Measurements from ENCODE around the gene BRCC3. TPM values are rescaled to one million over a fixed set of nuclear protein-coding genes. Genes with fewer than 3 reads are reported as not detected.

BRCC3 gene
- total RNA-seq, 1 experiment from 2014 or later = 9.1 TPM

- in situ Hi-C loops (cut with HindIII; ENCODE audit: low pct_unique_long_range_greater_than_20kb, low sequenced_read_pairs) = no loop called here
- DNase-seq (ENCODE audit: low read depth) = no peak
Observed at GRCh38 chrX:155055494-155055893, 15.8 kb upstream of the BRCC3 start.

- no peak for DNase-seq (ENCODE audit: low read depth)
- in situ Hi-C loops (cut with HindIII; ENCODE audit: low pct_unique_long_range_greater_than_20kb, low sequenced_read_pairs) = no loop called here
Observed at GRCh38 chrX:155056471-155056870, 14.8 kb upstream of the BRCC3 start.

GRCh38 chrX:155056877-155057792, 14.2 kb upstream of the BRCC3 start:
- peak; percentile 73 for DNase-seq (ENCODE audit: low read depth)
- in situ Hi-C loops (cut with HindIII; ENCODE audit: low pct_unique_long_range_greater_than_20kb, low sequenced_read_pairs) = no loop called here

GRCh38 chrX:155061760-155062159, 9.5 kb upstream of the BRCC3 start:
- no peak for DNase-seq (ENCODE audit: low read depth)
- in situ Hi-C loops (cut with HindIII; ENCODE audit: low pct_unique_long_range_greater_than_20kb, low sequenced_read_pairs) = no loop called here

- no peak for DNase-seq (ENCODE audit: low read depth)
- in situ Hi-C loops (cut with HindIII; ENCODE audit: low pct_unique_long_range_greater_than_20kb, low sequenced_read_pairs) = no loop called here
Observed at GRCh38 chrX:155065035-155065734, 6.1 kb upstream of the BRCC3 start.

- DNase-seq (ENCODE audit: low read depth) = peak; percentile 51
- in situ Hi-C loops (cut with HindIII; ENCODE audit: low pct_unique_long_range_greater_than_20kb, low sequenced_read_pairs) = no loop called here
Observed at GRCh38 chrX:155068165-155068564, 3.1 kb upstream of the BRCC3 start.

GRCh38 chrX:155069414-155069813, 1.9 kb upstream of the BRCC3 start:
- in situ Hi-C loops (cut with HindIII; ENCODE audit: low pct_unique_long_range_greater_than_20kb, low sequenced_read_pairs) = no loop called here
- DNase-seq (ENCODE audit: low read depth) = no peak

- no peak for DNase-seq (ENCODE audit: low read depth)
- in situ Hi-C loops (cut with HindIII; ENCODE audit: low pct_unique_long_range_greater_than_20kb, low sequenced_read_pairs) = no loop called here
Observed at GRCh38 chrX:155070038-155070437, 1.3 kb upstream of the BRCC3 start.

GRCh38 chrX:155070663-155070974, 689 bp upstream of the BRCC3 start:
- no peak for DNase-seq (ENCODE audit: low read depth)
- in situ Hi-C loops (cut with HindIII; ENCODE audit: low pct_unique_long_range_greater_than_20kb, low sequenced_read_pairs) = no loop called here

- DNase-seq (ENCODE audit: low read depth) = no peak
- in situ Hi-C loops (cut with HindIII; ENCODE audit: low pct_unique_long_range_greater_than_20kb, low sequenced_read_pairs) = no loop called here
Observed at GRCh38 chrX:155071694-155072280, 479 bp downstream of the BRCC3 start.

- in situ Hi-C loops (cut with HindIII; ENCODE audit: low pct_unique_long_range_greater_than_20kb, low sequenced_read_pairs) = no loop called here
- no peak for DNase-seq (ENCODE audit: low read depth)
Observed at GRCh38 chrX:155086202-155086840, 15.0 kb downstream of the BRCC3 start.

GRCh38 chrX:155086961-155087735, 15.8 kb downstream of the BRCC3 start:
- no peak for DNase-seq (ENCODE audit: low read depth)
- in situ Hi-C loops (cut with HindIII; ENCODE audit: low pct_unique_long_range_greater_than_20kb, low sequenced_read_pairs) = no loop called here

- no peak for DNase-seq (ENCODE audit: low read depth)
- in situ Hi-C loops (cut with HindIII; ENCODE audit: low pct_unique_long_range_greater_than_20kb, low sequenced_read_pairs) = no loop called here
Observed at GRCh38 chrX:155094468-155095061, 23.3 kb downstream of the BRCC3 start.

GRCh38 chrX:155105919-155106318, 34.6 kb downstream of the BRCC3 start:
- in situ Hi-C loops (cut with HindIII; ENCODE audit: low pct_unique_long_range_greater_than_20kb, low sequenced_read_pairs) = no loop called here

GRCh38 chrX:155108427-155108826, 37.1 kb downstream of the BRCC3 start:
- in situ Hi-C loops (cut with HindIII; ENCODE audit: low pct_unique_long_range_greater_than_20kb, low sequenced_read_pairs) = no loop called here
- no peak for DNase-seq (ENCODE audit: low read depth)

More at GRCh38 chrX:155105919-155106318, 34.6 kb downstream of the BRCC3 start:
- no peak for DNase-seq (ENCODE audit: low read depth)

GRCh38 chrX:155112171-155112570, 40.9 kb downstream of the BRCC3 start:
- no peak for DNase-seq (ENCODE audit: low read depth)
- in situ Hi-C loops (cut with HindIII; ENCODE audit: low pct_unique_long_range_greater_than_20kb, low sequenced_read_pairs) = no loop called here

- in situ Hi-C loops (cut with HindIII; ENCODE audit: low pct_unique_long_range_greater_than_20kb, low sequenced_read_pairs) = no loop called here
- no peak for DNase-seq (ENCODE audit: low read depth)
Observed at GRCh38 chrX:155113097-155113496, 41.8 kb downstream of the BRCC3 start.
